Liver (tissue), 9 donors: ENCODE data around the gene DNAJC10. TPM values are rescaled to one million over a fixed set of nuclear protein-coding genes. Genes with fewer than 3 reads are reported as not detected.
"Not testable (repeated sequence)": the region's sequence is repeated elsewhere in the genome, so short reads cannot be mapped to it uniquely, and the experiment has no call there.

ENCODE experiments used
- DNase-seq: peaks from one replicate; pipeline ENCODE4 v3.0.0-alpha.2; 2017; ENCODE audit warnings: low spot score
- H3K27ac ChIP-seq, 2 donors: one replicate each; pipeline ENCODE4 v1.7.0; 2013; ENCODE audit warnings: inconsistent platforms in 2 of 2, low read length in 2 of 2, control low read depth in 1 of 2, low read depth in 1 of 2, mild to moderate bottlenecking in 1 of 2
- H3K27me3 ChIP-seq, 4 donors: one replicate each; pipeline versions ENCODE4 v1.6.1 to v1.7.0; 2013; ENCODE audit warnings: low read length in 3 of 4, inconsistent platforms in 1 of 4, mild to moderate bottlenecking in 1 of 4, moderate library complexity in 1 of 4; ENCODE audit not compliant: control insufficient read depth in 4 of 4, insufficient read depth in 4 of 4
- H3K36me3 ChIP-seq, 4 donors: one replicate each; pipeline versions ENCODE4 v1.6.1 to v1.7.0; 2013; ENCODE audit warnings: low read length in 3 of 4, mild to moderate bottlenecking in 3 of 4, low read depth in 1 of 4, moderate library complexity in 1 of 4; ENCODE audit not compliant: control insufficient read depth in 4 of 4, insufficient read depth in 3 of 4
- H3K4me1 ChIP-seq, 4 donors: one replicate each; pipeline versions ENCODE4 v1.6.1 to v1.7.0; 2013; ENCODE audit warnings: low read length in 3 of 4, mild to moderate bottlenecking in 3 of 4, moderate library complexity in 1 of 4; ENCODE audit not compliant: control insufficient read depth in 4 of 4, insufficient read depth in 4 of 4
- H3K4me3 ChIP-seq, 3 donors: one replicate each; pipeline versions ENCODE4 v1.6.1 to v1.7.0; 2013; ENCODE audit warnings: low read length in 3 of 3, control low read depth in 1 of 3, low read depth in 1 of 3, mild to moderate bottlenecking in 1 of 3
- H3K9ac ChIP-seq, 2 donors: one replicate each; pipeline ENCODE4 v1.7.0; 2013; ENCODE audit warnings: low read length in 2 of 2, mild to moderate bottlenecking in 2 of 2, moderate library complexity in 2 of 2, control low read depth in 1 of 2, low read depth in 1 of 2
- H3K9me3 ChIP-seq, 4 donors: one replicate each; pipeline versions ENCODE4 v1.6.1 to v1.7.0; 2013; ENCODE audit warnings: low read length in 3 of 4; ENCODE audit not compliant: control insufficient read depth in 4 of 4
- CTCF ChIP-seq: fragments of 150-350 bp; IDR thresholded peaks from 2 replicates; pipeline ENCODE4 v1.5.1; 2017; ENCODE audit warnings: improper control_type of control experiment, low read depth, low read length; ENCODE audit not compliant: missing input control
- EGR1 ChIP-seq, 2 donors: IDR thresholded peaks; 2 replicates each; pipeline ENCODE4 v1.6.1; 2016 to 2018; ENCODE audit warnings: antibody characterized with exemption in 2 of 2, low read depth in 2 of 2
- FOXA1 ChIP-seq: IDR thresholded peaks from 2 replicates; pipeline ENCODE4 v1.6.1; 2016; ENCODE audit warnings: antibody characterized with exemption
- FOXA2 ChIP-seq: IDR thresholded peaks from 2 replicates; pipeline ENCODE4 v1.6.1; 2016; ENCODE audit warnings: antibody characterized with exemption
- GABPA ChIP-seq, 2 donors: IDR thresholded peaks in 1 of 2; conservative IDR thresholded peaks in 1 of 2; 2 replicates each; pipeline ENCODE4 v1.6.1; 2016; ENCODE audit warnings: antibody characterized with exemption in 2 of 2, mild to moderate bottlenecking in 1 of 2, moderate library complexity in 1 of 2
- HNF4A ChIP-seq, 2 donors: conservative IDR thresholded peaks; 2 replicates each; pipeline ENCODE4 v1.6.1; 2016; ENCODE audit warnings: antibody characterized with exemption in 2 of 2, mild to moderate bottlenecking in 2 of 2
- HNF4G ChIP-seq: IDR thresholded peaks from 2 replicates; pipeline ENCODE4 v1.6.1; 2016; ENCODE audit warnings: antibody characterized with exemption
- JUND ChIP-seq, 2 donors: IDR thresholded peaks; 2 replicates each; pipeline ENCODE4 v1.6.1; 2016; ENCODE audit warnings: antibody characterized with exemption in 2 of 2
- RAD21 ChIP-seq, 2 donors: IDR thresholded peaks; 2 replicates each; pipeline ENCODE4 v1.6.1; 2016; ENCODE audit warnings: antibody characterized with exemption in 2 of 2, mild to moderate bottlenecking in 2 of 2
- RXRA ChIP-seq, 2 donors: IDR thresholded peaks; 2 replicates each; pipeline ENCODE4 v1.6.1; 2017 to 2018; ENCODE audit warnings: antibody characterized with exemption in 2 of 2, mild to moderate bottlenecking in 1 of 2
- SP1 ChIP-seq: IDR thresholded peaks from 2 replicates; pipeline ENCODE4 v1.6.1; 2018; ENCODE audit warnings: antibody characterized with exemption, mild to moderate bottlenecking
- TAF1 ChIP-seq: conservative IDR thresholded peaks from 2 replicates; pipeline ENCODE4 v1.6.1; 2016; ENCODE audit warnings: antibody characterized with exemption, mild to moderate bottlenecking
- YY1 ChIP-seq: IDR thresholded peaks from 2 replicates; pipeline ENCODE4 v1.6.1; 2016; ENCODE audit warnings: antibody characterized with exemption, mild to moderate bottlenecking
- WGBS: extraction: QIAGEN DNeasy Blood & Tissue Kit; methylation state at CpG from one replicate; pipeline ENCODE4 v1.1.7; 2013; 5-methylcytosine and 5-hydroxymethylcytosine counted together
- polyA plus RNA-seq, 2 donors: library from polyadenylated mRNA; stranded (reverse) in 1 of 2; unstranded in 1 of 2; fragments of 200-250 nt in 1 of 2; fragments of >200 nt in 1 of 2; fragmentation: Nextera tagmentation in 1 of 2; extraction: Ambion mirVana in 1 of 2; gene quantifications; one replicate each; pipeline versions ENCODE4 v1.2.1 to v1.2.3, GENCODE V29; 2013 to 2015
- total RNA-seq, 2 donors: library from RNA; depleted of rRNA; stranded (reverse); fragments of >200 nt; gene quantifications; one replicate each; pipeline ENCODE4 v1.2.3, GENCODE V29; 2014
- TF ChIP-seq, protein P1 (sequence below): IDR thresholded peaks from 2 replicates; pipeline ENCODE4 v1.6.1; 2016; ENCODE audit warnings: antibody characterized with exemption
- TF ChIP-seq, protein P2 (sequence below): IDR thresholded peaks from 2 replicates; pipeline ENCODE4 v1.6.1; 2016; ENCODE audit warnings: antibody characterized with exemption
- donor health status: healthy.
- donor health status: healthy.
- donor health status: healthy.
- donor health status: healthy.
- donor health status: healthy.

DNAJC10 gene
- total and polyA plus RNA-seq, 4 donors = 16.3 to 46.4 (median 21.2) TPM

DNA sequence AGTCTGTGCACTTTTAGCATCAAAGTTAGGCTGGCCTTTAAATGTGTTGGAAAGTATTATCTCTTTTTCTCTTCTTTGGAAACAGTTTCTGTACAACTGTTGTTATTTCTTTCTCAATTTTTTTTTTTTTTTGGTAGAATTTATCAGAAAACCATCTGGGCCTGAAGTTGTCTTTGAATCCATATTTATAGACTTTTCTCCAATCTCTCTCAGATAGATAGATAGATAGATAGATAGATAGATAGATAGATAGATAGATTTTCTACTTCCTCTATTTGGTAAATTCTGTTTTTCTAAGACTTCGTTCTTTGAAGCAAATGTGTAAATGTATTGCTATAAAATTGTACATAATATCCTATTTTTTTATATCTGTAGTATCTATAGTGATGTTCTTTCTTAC is 17.5 kb downstream of the DNAJC10 start:
- 97% methylated on average over 1 of the region's 1 CpG for WGBS
- Histone ChIP-seq H3K9ac (no peak overlapping the region), H3K9me3 (no peaks in the 10 kb centered on the region), H3K36me3 (peaks cover 3 to 13% (median 11%) of the 10 kb centered on the region in 4 donors), H3K4me1 (peaks cover 3 to 13% (median 8%) of the 10 kb centered on the region in 4 donors), H3K27me3 (no peaks in the 10 kb centered on the region), H3K4me3 (no peak overlapping the region), H3K27ac (no peak overlapping the region)
- TF ChIP-seq RAD21 (IDR thresholded peaks at IDR 0.05) (no peak), YY1 (no peak), EGR1 (IDR thresholded peaks at IDR 0.05; ENCODE audit: low read depth in 2 of 2) (no peak), RXRA (IDR thresholded peaks at IDR 0.05) (no peak), TAF1 (no peak), GABPA (IDR thresholded peaks at IDR 0.05 in 1 of 2, conservative IDR thresholded peaks at IDR 0.05 in 1 of 2) (no peak), FOXA1 (no peak)
- TF ChIP-seq, protein P1, sequence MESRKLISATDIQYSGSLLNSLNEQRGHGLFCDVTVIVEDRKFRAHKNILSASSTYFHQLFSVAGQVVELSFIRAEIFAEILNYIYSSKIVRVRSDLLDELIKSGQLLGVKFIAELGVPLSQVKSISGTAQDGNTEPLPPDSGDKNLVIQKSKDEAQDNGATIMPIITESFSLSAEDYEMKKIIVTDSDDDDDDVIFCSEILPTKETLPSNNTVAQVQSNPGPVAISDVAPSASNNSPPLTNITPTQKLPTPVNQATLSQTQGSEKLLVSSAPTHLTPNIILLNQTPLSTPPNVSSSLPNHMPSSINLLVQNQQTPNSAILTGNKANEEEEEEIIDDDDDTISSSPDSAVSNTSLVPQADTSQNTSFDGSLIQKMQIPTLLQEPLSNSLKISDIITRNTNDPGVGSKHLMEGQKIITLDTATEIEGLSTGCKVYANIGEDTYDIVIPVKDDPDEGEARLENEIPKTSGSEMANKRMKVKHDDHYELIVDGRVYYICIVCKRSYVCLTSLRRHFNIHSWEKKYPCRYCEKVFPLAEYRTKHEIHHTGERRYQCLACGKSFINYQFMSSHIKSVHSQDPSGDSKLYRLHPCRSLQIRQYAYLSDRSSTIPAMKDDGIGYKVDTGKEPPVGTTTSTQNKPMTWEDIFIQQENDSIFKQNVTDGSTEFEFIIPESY = no peak
- TF ChIP-seq, protein P2, sequence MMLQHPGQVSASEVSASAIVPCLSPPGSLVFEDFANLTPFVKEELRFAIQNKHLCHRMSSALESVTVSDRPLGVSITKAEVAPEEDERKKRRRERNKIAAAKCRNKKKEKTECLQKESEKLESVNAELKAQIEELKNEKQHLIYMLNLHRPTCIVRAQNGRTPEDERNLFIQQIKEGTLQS = no peak
- no peak for DNase-seq

GRCh38 chr2:182736856-182737255 is 20.8 kb downstream of the DNAJC10 start:
- WGBS = 93% methylated on average over 8 of the region's 8 CpGs
- H3K36me3 ChIP-seq = peaks cover 3 to 16% (median 7%) of the 10 kb centered on the region in 4 donors
- not testable (repeated sequence) for H3K9ac ChIP-seq

DNA sequence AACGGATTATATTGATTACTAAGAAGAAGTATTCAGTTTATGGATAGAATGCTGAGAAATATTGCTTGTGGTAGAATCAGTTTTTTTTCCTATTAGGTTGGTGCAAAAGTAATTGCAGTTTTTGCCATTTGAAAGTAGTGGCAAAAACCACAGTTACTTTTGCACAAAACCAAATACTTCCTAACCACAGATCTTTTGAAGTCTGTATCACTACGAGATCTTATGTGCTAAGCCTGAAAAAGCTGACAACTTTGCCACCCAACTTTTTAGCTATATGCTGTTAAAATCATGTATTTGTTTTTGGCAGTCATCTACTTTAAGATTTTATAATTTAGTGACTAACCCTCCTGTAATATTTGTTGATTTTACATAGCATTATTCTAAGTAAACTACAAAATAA is 24.6 kb downstream of the DNAJC10 start:
- Histone ChIP-seq H3K27ac (no peak overlapping the region), H3K4me1 (no peaks in the 10 kb centered on the region), H3K9ac (no peak overlapping the region), H3K9me3 (no peaks in the 10 kb centered on the region), H3K4me3 (no peak overlapping the region), H3K27me3 (no peaks in the 10 kb centered on the region), H3K36me3 (peaks cover 9 to 33% (median 22%) of the 10 kb centered on the region in 4 donors)
- no peak for DNase-seq
- TF ChIP-seq YY1 = no peak
- TF ChIP-seq, protein P2 = no peak
- no peak for TF ChIP-seq GABPA (IDR thresholded peaks at IDR 0.05 in 1 of 2, conservative IDR thresholded peaks at IDR 0.05 in 1 of 2)
- TF ChIP-seq CTCF = no peak
- TF ChIP-seq FOXA2 = no peak
- TF ChIP-seq HNF4G = no peak
- no peak for TF ChIP-seq HNF4A (conservative IDR thresholded peaks at IDR 0.05)
- no peak for TF ChIP-seq JUND (IDR thresholded peaks at IDR 0.05)
- no peak for TF ChIP-seq RAD21 (IDR thresholded peaks at IDR 0.05)
- no peak for TF ChIP-seq FOXA1
- no peak for TF ChIP-seq SP1
- 90% methylated on average over 2 of the region's 2 CpGs for WGBS

More at GRCh38 chr2:182736856-182737255, 20.8 kb downstream of the DNAJC10 start:
- not testable (repeated sequence) for H3K4me1 ChIP-seq, H3K27me3 ChIP-seq, H3K27ac ChIP-seq, H3K9me3 ChIP-seq, H3K4me3 ChIP-seq, DNase-seq
